GM19463 (cell line): Measurements from ENCODE around the gene ADAMTSL3.

ENCODE experiments used
- ATAC-seq: cut with Tn5 transposase; IDR thresholded peaks from one replicate; pipeline ENCODE4 v1.9.1; 2021; ENCODE audit warnings: mild to moderate bottlenecking, moderate library complexity; ENCODE audit not compliant: unreplicated experiment

ADAMTSL3 gene

GRCh38 chr15:83871808-83872559, 218.1 kb downstream of the ADAMTSL3 start:
- ATAC-seq = peak; percentile 73

- no peak for ATAC-seq
These were observed 220.0 kb downstream of the ADAMTSL3 start for GRCh38 chr15:83873966-83874365.

- no peak for ATAC-seq
These were observed 226.6 kb downstream of the ADAMTSL3 start for GRCh38 chr15:83880529-83880928.

GRCh38 chr15:83881156-83881555, 227.2 kb downstream of the ADAMTSL3 start:
- ATAC-seq = no peak

GRCh38 chr15:83886321-83886720, 232.4 kb downstream of the ADAMTSL3 start:
- ATAC-seq = no peak

- no peak for ATAC-seq
These were observed 233.5 kb downstream of the ADAMTSL3 start for GRCh38 chr15:83887404-83887803.

GRCh38 chr15:83887961-83888360, 234.0 kb downstream of the ADAMTSL3 start:
- no peak for ATAC-seq

GRCh38 chr15:83889995-83890394, 236.1 kb downstream of the ADAMTSL3 start:
- ATAC-seq = no peak

- ATAC-seq = no peak
These were observed 236.7 kb downstream of the ADAMTSL3 start for GRCh38 chr15:83890587-83890986.

- ATAC-seq = no peak
These were observed 238.6 kb downstream of the ADAMTSL3 start for GRCh38 chr15:83892498-83892897.

GRCh38 chr15:83893308-83893707, 239.4 kb downstream of the ADAMTSL3 start:
- no peak for ATAC-seq

- ATAC-seq = no peak
These were observed 243.1 kb downstream of the ADAMTSL3 start for GRCh38 chr15:83897037-83897436.

- no peak for ATAC-seq
These were observed 244.4 kb downstream of the ADAMTSL3 start for GRCh38 chr15:83898361-83898760.

GRCh38 chr15:83899670-83900069, 245.7 kb downstream of the ADAMTSL3 start:
- ATAC-seq = no peak

- no peak for ATAC-seq
These were observed 250.5 kb downstream of the ADAMTSL3 start for GRCh38 chr15:83904107-83905040.

- ATAC-seq = no peak
These were observed 251.8 kb downstream of the ADAMTSL3 start for GRCh38 chr15:83905556-83906273.

GRCh38 chr15:83911345-83911744, 257.4 kb downstream of the ADAMTSL3 start:
- no peak for ATAC-seq

GRCh38 chr15:83912343-83912742, 258.4 kb downstream of the ADAMTSL3 start:
- no peak for ATAC-seq

- no peak for ATAC-seq
These were observed 259.2 kb downstream of the ADAMTSL3 start for GRCh38 chr15:83913034-83913632.

GRCh38 chr15:83914906-83915305, 261.0 kb downstream of the ADAMTSL3 start:
- no peak for ATAC-seq

- no peak for ATAC-seq
These were observed 263.5 kb downstream of the ADAMTSL3 start for GRCh38 chr15:83917432-83917831.
